GM13977 (cell line): ENCODE measurements around the gene TLK2.

Experiments
- DNase-seq: peaks from one replicate; pipeline ENCODE4 v3.0.0; 2012; ENCODE audit warnings: low spot score
- CTCF ChIP-seq: IDR thresholded peaks from 2 replicates; pipeline ENCODE4 v1.5.1; 2012; ENCODE audit warnings: mild to moderate bottlenecking, control low read depth; ENCODE audit not compliant: insufficient read depth; ENCODE audit errors: extremely low read depth, missing control alignments
- in situ Hi-C: fragments of 300-500 bp; cut with MboI; formaldehyde crosslinking; loops from one replicate; pipeline ENCODE4 v1.12.0; 2022; ENCODE audit warnings: low sequenced_read_pairs, low pct_unique_long_range_greater_than_20kb, mixed read lengths, inconsistent platforms; ENCODE audit not compliant: unreplicated experiment

TLK2 gene

GRCh38 chr17:62576382-62576781, 97.8 kb downstream of the TLK2 start:
- TF ChIP-seq CTCF, result no peak
- in situ Hi-C loops, result no loop called here
- no peak for DNase-seq

- no peak for DNase-seq
- TF ChIP-seq CTCF, result no peak
- in situ Hi-C loops, result no loop called here
These were observed 100.3 kb downstream of the TLK2 start for GRCh38 chr17:62578757-62579487.

GRCh38 chr17:62580947-62581346, 102.3 kb downstream of the TLK2 start:
- TF ChIP-seq CTCF, result no peak
- no peak for DNase-seq
- in situ Hi-C loops, result no loop called here

- in situ Hi-C loops, result no loop called here
- TF ChIP-seq CTCF, result no peak
- no peak for DNase-seq
These were observed 103.1 kb downstream of the TLK2 start for GRCh38 chr17:62581764-62582163.

- in situ Hi-C loops, result no loop called here
- TF ChIP-seq CTCF, result no peak
- no peak for DNase-seq
These were observed 108.9 kb downstream of the TLK2 start for GRCh38 chr17:62587554-62587953.

- no peak for DNase-seq
- TF ChIP-seq CTCF, result no peak
- in situ Hi-C loops, result no loop called here
These were observed 109.5 kb downstream of the TLK2 start for GRCh38 chr17:62588109-62588508.
